GM18861 (cell line): ENCODE data around the gene CDC20B.
A peak's percentile ranks its signal among the peaks of the same experiment; 100 is the strongest.
"Not testable (repeated sequence)": the region's sequence is repeated elsewhere in the genome, so short reads cannot be mapped to it uniquely, and the experiment has no call there.

Experiments
- ATAC-seq: cut with Tn5 transposase; IDR thresholded peaks from one replicate; pipeline ENCODE4 v1.9.1; 2021; ENCODE audit not compliant: unreplicated experiment

Gene CDC20B

DNA sequence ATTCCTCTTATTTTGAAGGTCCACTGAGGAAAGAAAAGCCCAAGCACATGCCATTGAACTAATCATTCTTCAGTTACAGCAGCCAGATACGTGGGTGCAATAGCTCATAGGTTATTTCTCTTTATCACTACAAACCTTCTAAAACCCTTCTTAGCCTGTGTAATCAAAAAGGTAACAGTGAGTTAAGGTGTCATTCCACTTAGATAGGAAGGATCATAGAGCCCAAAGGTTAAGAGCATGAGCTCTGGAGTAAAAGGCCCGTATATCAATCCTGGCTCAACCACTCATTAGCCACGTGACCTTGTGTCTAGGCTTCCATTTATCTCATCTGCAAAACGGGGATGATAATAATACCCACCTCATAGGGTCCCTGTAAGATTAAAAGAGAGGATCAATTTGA is 10.3 kb downstream of the CDC20B start:
- no peak for ATAC-seq

DNA sequence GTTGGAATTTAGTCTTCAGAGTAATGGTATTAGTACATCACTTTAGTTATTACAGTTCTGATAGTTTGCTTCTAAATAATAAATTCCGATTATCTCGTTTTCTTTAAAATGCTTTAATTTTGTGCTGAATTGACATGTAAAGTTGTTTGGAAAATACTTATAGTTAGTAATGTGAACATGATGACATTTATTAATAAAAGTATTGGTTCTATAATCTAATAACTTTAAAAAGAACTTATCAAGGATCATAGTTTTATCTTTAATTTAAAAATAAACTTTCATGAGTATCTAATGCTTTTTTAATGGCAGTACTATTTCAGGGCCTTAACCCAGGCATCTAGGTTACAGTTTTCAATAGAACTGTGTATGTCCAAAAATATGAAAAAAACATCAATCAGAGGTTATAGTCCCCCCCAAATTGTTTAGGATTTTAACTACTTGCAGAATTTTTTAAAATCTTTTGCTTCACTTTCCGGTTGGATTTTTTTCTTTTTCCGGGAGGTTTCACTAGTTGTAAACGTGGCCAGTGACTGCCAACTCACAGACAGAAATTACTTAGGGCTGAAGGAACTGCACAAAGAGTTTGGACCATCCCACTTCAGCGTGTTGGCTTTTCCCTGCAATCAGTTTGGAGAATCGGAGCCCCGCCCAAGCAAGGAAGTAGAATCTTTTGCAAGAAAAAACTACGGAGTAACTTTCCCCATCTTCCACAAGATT is 12.3 kb downstream of the CDC20B start:
- ATAC-seq: no peak

DNA sequence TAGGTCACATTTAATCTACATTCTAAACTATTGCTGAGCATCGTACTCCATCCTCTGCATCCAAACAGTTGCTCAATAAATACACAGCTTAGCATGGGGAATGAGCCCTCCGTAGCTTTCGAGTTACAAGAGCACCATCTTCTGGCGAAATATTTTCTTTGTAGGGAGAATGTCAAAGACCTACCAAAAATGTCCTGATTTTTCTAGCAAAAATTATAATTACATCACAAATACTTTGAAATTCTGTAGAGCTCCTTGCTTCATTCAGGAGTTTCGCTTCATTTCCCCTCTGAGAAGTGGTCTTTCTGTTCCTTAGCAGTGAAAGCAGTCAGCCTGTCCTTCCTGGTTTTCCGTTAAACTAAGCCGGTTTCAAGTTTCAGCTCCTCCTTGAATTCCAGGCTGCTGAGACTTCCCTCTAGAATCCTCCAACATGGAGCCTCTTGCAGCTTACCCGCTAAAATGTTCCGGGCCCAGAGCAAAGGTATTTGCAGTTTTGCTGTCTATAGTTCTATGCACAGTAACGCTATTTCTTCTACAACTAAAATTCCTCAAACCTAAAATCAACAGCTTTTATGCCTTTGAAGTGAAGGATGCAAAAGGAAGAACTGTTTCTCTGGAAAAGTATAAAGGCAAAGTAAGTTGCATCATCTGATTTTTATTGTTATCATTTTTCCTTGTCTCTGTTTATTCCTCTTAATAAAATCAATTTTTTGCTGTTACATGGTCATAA is 13.0 kb downstream of the CDC20B start, which contains the start of gene GPX8:
Gene GPX8 (plus strand): TSS at position 409 of the 730 bp plus-strand sequence. CDS start 22 bp downstream, at position 431.
- no peak for ATAC-seq

DNA sequence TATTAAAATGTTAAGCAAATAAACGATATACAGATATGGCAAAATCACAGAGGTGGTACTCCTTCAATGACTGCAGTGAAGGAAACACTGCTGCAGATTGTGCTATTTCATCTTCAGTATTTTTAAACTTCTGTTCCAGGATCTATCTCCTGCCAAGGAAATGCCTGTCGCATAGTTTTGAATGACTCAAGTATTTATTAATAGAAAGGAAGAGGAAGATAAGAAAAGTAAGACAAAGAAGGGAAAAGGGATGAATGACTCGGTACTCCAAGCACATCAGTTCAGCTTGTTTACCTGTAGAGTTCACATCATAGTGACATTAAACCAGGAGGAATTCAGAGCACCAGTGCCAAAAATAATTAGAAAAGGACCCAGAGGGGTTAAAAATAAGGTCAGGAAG is 18.1 kb downstream of the CDC20B start:
- ATAC-seq: no peak

DNA sequence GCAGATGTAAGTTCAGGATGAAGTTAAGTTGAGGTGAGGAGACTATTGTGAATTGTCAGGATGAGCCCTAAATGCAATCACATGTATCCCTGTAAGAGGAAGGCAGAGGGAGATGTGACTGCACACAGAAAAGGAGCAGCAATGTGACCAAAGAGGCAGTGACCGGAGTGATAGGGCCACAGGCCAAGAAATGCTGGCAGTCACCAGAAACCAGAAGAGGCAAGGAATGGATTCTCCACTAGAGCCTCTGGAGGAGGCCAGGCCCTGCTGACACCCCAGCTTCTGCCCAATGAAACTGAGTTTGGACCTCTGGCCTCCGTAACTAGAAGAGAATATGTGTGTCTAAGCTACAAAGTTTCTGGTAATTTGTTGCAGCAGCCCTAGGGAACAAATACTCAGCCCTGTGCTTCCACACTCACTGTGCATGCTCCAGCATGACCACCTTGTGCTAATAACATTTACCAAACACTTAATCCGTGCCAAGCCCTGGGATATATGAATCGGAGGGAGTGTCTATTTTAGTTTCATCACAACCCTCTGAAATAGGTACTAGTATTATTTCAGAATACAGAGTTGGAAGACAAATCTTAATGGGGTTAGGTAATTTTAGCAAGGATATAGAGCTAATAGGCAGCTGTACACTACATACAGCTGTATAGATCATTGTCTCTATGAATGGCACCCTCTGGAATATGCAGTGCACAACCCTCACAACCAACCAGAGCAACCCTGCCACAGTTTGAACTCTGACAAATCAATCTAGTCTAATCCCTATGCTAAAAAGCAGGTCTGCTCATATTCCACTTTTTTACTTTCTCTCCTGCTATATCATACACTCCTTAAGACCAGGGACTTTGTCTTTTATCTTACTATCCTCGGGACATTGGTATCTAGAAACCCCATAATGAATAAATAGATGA is 20.8 kb downstream of the CDC20B start:
- ATAC-seq: no peak

DNA sequence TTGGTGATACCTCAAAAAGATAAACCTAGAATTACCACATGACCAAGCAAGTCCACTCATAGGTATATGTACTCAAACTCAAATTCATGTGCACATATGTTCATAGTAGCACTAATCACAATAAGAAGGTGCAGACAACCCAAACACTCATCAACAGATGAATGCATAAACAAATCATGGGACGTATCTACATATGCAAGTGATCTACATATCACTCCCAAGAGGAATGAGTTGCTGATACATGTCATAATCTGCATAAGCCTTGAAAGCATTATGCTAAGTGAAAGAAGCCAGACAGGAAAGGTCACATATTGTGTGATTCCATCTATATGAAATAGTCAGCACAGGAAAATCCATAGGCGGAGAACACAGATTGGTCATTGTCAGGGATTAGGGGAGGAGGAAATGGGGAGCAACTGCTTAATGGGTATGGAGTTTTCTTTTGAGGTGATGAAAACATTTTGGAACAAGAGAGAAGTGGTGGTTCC is 23.6 kb downstream of the CDC20B start:
- ATAC-seq: no peak

DNA sequence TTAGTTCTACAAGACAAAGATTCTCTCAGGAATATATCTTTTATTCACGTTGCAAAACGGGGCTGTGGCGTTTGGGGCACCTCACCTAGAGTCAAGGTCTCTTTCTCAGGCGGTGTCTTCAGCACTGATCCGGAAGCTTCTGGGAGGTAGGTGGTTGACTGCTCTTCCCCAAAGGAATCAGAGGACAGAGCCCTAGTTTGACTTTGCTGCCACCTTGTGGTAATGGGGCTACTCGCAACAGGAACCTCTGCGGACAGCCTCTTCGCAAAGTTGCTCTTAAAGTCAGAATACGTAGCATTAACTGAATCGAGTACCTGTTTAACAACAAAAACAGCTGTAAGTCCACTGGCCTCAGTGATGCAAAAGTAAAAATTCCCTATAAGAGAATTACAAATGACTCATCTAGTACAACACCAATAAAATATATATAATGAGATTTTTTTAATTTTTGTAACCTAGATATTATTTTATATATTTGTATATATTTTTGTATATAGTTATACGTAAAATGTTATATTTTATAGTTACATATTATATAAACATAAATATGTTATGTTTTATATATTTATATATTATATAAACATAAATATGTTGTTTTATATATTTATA is 26.3 kb downstream of the CDC20B start:
- peak; percentile 92 for ATAC-seq

DNA sequence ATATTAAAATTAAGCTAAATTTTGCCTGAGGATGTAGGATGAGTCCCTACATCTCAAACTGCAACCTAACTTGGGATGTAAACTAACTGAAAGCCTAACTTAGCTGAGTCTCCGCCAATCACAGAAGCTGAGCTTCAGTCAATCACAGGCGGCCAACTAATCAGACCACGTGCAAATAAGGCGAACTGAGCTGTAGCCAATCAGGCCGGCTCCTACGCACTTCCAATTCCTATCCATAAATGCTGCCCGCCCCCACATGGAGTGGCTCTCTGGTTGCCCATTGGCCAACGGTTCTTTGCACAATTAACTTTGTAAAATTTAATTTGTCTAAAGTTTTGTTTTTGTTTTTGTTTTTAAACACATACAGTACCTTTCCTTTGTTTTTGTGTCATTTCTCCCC is 26.9 kb downstream of the CDC20B start:
- no peak for ATAC-seq

DNA sequence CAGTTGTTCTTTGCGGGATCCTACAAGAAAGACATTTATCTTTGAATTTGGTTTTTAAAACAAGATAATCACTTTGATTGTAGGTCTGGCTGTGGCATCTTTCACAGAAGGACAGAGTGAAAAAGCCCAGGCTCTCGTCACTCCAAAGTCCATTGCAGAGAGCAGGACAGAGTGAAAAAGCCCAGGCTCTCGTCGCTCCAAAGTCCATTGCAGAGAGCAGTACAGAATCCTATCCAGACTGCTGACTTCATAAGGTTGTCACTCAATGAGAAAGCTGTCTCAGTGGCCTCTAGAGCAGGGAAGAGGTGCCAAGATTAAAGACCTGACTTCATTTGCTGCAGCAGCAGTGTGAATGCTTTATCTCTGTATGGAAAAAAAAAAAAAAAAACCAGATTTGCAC is 29.4 kb downstream of the CDC20B start:
- no peak for ATAC-seq

DNA sequence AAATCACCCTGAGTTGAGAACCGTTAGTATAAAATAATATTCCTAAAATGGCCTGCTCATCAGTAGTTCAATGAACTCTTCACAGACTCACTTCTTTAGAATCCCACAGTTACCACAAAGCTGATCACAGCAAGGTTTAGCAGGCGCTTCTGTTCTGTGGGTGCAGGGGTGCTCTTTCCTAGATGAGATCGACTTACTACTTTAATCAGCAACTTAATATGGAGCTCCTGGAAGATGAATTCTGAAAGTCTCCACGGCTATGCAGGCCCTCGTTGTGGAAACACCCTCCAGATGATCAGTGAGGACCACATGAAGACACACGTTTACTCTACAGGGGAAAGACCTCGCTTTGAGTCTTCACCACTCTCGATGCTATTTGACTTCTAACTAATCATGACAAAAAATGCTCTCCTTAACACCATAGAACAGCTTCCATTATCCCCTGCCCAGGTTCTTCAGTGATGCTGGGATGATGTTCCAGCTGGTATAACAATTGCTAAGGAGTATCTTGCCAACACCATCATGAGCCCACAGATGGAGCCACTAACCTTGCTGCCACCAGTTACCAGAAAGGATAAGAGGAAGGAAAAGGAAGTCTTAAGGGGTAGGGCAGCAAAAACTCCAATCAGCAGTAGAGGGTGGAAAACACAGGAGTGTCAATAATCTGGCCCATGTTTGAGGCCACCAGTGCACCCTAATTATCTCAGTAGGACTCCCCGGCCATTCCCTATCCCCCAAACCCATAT is 30.9 kb downstream of the CDC20B start:
- no peak for ATAC-seq

DNA sequence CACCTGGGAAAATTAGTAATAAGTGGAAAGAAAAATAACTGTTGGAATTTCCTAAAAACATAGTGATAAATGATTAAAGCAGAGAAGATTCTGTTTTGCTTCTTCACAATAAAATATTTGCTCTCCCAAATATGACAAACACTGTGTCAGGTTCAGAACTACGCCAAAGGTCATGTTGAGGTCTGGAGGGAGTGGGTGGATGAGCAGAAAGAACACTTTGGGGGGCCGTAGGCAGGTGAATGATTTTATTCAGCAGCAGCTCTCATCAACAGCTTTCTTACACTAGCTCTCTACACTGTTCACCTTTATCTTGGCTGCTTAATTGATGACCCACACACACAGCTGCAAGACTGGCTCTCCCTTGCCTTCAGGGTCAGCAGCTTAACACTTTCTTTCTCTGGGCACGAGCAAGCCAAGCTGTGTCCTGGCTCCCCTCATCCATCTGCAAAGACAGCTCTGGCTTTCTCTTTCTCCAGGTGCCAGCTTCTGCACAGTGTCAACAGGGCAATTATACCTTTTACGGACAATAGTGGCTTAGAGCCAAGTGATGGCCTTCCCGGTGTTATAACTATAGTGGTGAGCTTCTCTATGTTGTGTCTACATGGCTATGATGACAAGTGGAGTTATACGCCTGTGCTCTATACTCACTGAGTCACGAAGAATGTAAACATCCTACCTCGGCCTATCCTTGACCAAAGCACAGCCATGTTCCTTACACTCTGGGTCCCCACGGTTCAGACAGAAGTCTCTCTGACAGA is 31.9 kb downstream of the CDC20B start:
- ATAC-seq: no peak

DNA sequence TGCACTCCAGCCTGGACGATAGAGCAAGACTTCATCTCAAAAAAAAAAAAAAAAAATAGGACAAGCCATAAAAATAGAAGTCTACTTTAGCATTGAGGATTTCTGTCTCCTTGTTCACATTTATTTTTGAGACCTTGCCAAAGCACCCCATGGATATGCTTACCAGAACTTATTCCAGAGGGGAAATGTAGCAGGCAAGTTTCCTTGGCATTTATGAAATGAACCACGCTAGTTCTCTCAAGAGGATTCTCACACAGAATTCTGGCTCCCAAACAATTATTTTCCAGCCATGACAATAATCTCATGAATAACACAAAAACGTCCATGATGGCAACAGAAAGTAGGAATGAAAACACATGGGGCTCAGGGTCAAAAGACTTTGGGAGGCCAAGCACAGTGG is 36.5 kb downstream of the CDC20B start:
- no peak for ATAC-seq

DNA sequence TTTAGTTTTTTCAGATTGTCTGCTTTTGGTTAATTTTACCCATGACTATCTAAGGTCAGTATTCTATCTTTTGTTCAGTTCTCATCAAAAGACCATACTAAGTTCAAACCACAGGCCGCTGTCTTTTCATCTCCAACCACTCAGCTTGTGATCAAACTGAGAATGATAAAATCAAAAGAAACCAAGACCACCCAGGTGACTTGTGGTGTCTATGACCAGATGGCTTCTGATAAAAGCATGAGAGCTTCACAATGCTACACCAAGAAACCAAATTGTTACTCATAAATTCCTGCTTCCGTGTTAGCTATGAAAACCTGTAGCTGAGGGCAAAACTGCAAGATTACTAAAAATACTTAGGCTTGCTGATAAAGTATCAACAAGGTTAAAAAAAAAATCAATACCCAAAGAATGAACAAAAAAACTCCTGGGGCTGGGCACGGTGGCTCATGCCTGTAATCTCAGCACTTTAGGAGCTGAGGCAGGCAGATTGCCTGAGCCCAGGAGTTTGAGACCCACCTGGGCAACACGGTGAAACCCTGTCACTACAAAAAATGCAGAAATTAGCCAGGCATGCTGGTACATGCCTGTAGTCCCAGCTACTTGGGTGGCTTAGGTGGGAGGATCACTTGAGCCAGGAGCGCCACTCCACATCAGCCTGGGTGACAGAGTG is 38.8 kb downstream of the CDC20B start:
- ATAC-seq: no peak

DNA sequence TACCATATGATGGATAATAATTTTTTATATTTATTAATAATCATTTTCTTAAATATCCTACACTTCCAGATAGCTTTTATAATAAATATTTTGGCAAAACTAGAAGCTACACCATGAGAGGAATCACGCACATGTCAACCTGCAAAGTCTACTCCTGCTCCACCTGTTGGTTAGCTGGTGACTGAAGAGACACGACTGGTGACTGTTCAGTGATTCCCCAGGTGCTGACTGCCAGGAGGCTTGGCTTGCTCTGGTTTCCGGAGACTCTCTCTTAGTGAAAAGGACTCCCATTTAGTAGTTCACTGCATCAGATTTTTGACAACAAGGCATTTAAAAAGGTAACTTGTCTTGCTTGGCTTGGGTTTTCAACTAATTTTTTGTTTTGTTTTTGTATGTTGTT is 49.6 kb downstream of the CDC20B start:
- no peak for ATAC-seq

DNA sequence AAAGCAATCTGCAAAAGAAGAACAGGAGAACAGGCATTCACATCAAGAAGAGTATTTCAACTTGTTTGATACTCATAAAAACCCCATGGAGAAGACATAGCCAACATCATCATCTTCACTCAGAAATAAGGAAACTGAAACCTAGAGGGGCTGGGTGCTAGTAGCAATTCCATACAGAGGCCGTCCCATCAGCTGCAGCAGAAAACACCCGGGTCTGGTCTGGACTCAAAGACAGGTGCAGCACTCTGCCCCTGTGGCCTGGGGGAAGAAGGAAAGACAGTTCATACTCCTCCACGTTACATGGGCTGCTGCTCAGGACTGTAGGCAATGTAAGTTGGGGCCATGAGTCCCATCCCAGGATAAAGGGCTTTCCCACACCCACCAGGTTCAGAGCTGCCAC is 58.9 kb downstream of the CDC20B start:
- ATAC-seq: no peak

DNA sequence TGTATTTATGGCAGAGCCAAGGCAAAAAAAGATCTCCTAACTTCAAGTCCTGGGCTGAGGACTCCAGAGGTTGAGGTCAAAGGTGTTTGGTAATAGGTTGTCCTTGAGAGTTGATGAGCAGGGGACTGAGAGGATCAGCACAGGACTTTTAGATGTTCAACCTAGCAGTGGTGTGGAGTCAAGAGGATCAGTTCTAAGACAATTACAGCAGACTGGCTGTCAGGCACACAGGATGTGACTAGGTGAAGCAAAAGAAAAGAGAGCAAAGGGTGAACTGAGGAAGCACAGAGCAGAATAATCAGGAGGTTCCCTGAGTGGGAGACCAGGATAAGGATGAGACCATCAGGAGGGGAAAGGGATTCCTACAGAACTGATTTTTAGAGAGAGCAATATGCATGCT is 59.6 kb downstream of the CDC20B start:
- no peak for ATAC-seq

DNA sequence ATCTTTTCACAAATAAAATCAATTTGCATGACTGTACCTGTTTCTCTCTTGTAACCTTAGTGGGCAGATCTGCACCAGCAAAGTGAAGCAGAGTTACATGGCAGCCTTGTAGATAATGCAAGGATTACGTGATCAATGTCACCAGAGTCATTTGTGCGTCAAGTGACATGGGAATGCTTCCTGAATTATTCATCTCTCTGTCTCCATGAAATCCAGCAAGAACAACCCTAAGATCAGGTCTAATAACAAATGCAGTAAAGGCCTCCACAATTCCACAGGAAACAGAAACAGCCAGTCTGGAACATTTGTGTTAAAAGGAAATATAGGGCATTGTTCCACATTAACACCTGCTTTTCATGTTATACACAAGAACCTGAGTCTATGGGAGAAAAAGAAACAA is 62.8 kb downstream of the CDC20B start:
- ATAC-seq: no peak

DNA sequence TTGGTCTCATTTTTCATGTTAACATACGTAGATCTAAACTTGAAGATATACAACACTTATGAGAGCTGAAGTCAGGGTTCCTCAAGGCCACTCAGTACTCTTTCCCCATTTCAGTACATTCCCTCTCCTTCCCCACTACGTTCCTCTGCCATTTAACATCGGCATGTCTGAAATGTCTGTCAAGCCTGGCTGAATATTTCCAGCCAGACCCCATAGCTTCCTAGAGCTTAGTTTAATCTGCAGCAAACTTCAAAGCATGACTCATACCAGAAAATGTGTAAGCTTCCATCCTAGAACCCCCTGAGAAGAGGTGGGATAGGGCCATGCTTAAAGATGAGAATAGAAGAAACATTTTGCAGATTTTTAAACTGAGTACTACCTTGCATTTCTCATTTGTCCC is 64.3 kb downstream of the CDC20B start:
- ATAC-seq: no peak

DNA sequence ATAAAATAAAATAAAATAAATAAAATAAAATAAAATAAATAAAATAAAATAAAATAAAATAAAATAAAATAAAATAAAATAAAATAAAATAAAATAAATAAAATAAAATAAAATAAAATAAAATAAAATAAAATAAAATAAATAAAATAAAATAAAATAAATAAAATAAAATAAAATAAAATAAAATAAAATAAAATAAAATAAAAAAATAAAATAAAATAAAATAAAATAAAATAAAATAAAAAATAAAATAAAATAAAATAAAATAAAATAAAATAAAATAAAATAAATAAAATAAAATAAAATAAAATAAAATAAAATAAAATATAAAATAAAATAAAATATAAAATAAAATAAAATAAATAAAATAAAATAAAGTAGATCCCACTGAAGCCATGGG is 67.0 kb downstream of the CDC20B start:
- not testable (repeated sequence) for ATAC-seq
